HG03025 (cell line): ENCODE measurements around the gene UCKL1.
"Not testable (repeated sequence)": the region's sequence is repeated elsewhere in the genome, so short reads cannot be mapped to it uniquely, and the experiment has no call there.

Source experiments
- ATAC-seq: cut with Tn5 transposase; IDR thresholded peaks from one replicate; pipeline ENCODE4 v1.9.1; 2021; ENCODE audit warnings: mild to moderate bottlenecking, moderate library complexity; ENCODE audit not compliant: unreplicated experiment, low FRiP score

Gene UCKL1

GRCh38 chr20:63945031-63945658, 11.1 kb downstream of the UCKL1 start:
- ATAC-seq = no peak

GRCh38 chr20:63944078-63944941, 11.9 kb downstream of the UCKL1 start:
- ATAC-seq = no peak

GRCh38 chr20:63943808-63944077, 12.5 kb downstream of the UCKL1 start:
- ATAC-seq = no peak

GRCh38 chr20:63942969-63943807, 13.0 kb downstream of the UCKL1 start:
- ATAC-seq = no peak

DNA sequence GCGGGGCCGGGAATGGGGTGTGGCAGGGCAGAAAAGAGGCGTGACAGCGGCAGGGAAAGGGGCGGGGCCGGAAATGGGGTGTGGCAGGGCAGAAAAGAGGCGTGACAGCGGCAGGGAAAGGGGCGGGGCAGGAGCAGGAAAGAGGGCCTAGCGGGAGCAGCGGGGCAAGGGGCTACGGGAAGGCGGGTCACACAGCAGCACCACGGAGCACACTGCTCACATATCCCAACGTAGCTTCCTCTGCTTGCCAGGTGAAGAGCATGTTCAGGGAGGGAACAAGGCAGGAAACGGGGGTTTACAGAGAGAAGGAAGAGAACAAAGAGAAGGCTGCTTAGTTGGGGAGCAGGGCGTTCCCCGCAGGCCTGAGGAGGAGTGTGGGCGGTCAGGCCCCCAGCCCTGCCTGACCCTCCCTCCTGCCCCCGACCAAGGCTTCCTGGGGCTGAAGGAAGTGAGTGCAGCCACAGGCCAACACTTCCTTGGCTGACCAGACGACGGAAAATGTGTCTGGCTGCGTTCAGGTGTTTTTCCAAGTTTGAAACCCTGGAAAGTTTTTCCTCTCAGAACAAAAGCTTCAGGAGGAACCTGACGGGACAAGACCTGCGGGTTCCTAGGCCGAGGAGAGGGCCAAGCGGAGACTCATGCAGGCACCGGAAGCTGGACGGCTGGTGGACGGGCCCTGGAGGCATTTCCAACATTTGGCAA, 13.8 kb downstream of the UCKL1 start:
- no peak for ATAC-seq

DNA sequence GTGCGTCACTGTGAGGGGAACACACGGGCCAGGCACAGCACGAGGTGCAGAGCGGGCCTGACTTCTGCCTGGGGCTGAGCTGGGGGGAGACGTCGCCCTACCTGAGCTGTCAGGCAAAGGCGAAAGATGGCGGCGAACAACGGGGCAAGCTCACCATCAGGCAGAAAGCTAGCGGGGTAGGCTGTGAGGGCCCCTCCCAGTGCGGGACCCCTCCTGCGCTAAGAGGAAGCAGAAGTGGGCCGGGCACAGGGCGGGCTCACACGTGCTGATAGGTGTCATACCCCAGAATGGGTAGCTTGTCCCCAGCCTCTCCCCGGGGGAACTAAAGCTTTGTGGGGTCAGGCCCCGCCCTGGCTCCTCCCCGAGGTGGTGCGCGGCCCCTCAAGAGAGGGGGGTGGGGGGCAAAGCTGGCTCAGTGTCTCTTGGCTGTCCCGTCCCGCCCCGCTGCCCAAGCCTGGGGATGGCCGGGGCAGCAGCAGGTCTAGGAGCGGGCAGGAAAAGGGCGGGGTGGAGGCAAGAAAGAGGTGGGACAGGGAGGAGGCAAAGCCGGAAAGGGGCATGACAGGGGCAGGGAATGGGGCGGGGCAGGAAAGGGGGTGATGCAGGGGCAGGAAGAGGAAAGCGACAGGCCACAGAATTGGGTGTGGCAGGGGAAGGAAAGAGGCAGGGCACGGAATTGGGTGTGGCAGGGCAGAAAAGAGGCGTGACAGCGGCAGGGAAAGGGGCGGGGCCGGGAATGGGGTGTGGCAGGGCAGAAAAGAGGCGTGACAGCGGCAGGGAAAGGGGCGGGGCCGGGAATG, 14.7 kb downstream of the UCKL1 start:
- peak; percentile 32 for ATAC-seq

GRCh38 chr20:63940472-63941266, 15.5 kb downstream of the UCKL1 start:
- no peak for ATAC-seq

DNA sequence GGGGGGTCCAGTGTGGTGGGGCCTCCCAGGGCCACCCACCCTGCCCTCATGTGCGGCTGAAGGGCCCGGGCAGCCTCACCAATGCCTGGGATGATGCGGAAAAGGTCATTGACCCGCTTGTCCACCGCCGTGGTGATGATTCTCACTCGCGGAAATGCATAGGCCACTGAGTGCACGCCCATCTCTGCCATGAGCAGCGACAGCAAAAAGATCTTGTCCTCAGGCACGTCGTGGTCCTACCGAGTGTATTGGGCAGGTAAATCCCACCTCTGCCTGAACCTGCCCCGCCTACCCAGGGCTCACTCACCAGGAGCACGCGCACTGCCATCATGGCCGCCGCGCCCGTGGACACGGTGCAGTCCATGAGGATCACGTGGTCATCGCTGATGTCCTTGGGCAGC, 16.1 kb downstream of the UCKL1 start:
- no peak for ATAC-seq

GRCh38 chr20:63939061-63939935, 16.9 kb downstream of the UCKL1 start:
- no peak for ATAC-seq

- no peak for ATAC-seq
Observed at GRCh38 chr20:63937596-63937995, 18.6 kb downstream of the UCKL1 start.

DNA sequence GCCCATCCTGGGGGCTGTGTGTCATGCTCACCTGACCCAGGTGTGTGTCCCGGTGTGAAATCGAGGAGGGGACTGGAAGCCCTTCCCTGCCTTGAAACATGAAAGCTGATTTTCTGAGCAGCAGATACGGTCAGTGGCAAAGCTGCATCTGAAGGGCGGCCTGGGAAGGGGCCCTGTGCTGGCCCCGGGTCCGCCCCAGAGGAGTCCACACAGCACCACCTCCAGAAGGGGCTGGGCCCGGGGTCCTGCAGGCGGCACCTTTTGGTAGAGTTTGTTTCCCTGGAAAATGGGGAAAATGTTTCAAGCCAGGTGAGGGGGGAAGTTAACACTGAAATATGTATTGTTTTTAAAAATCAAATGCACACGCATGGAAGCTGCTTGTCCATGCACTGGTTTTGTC, 20.8 kb downstream of the UCKL1 start:
- no peak for ATAC-seq

DNA sequence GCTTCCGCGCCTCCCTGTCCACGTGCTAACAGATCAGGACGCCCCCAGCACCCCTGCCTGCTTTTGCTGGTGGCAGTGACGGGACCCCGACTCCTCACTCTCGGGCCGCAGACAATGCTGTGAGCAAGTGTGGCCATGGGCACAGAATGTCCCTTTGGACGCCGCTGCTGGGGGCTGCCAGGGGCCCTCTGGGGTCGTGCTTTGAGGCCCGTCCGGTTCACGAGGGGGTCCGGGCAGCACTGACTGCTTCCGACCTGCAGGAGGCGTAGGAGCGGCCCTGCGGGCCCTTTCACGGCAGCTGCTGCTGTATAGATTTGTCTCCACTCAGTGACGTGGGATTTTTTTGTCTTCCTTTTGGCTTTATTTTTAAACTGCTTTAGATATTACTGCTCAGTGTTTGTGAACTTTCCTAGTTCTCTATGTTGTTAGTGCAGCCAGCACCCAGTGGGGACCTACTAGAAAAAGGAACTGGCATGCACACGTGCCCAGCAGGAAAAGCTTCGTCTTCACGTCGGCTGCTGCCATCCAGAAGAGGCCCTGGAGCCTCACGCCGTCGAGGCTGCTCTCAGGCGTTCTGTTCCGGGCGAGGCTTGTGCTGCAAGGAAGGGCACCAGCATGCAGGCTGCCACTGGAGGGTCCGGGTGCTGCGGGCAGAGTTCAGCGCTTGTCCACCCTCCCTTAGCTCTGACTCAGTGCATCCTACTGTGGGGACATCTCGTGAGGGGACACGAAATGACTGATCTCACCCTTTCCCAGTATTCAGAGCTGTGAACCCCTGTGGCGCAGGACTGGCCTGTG, 21.7 kb downstream of the UCKL1 start:
- no peak for ATAC-seq

DNA sequence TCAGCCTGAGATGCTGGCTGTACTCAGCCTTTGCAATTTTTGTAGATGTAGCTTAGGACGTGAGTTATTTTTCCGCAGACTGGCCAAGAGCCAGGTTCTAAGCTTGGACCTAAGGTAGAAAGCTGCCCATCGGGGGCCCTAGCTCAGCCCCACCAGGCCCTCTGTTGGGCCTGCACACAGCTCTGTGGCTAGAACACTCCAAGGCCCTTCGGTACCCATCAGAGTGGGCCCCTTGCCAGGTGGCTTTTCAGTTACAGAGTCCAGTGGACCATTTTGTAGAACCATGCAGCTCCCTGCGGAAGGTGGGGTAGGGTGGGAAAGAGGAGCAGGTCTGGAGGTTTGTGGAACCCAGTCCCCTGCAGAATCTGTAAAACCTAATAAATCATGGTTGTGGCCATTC, 22.6 kb downstream of the UCKL1 start:
- ATAC-seq = no peak

GRCh38 chr20:63932606-63933160, 23.5 kb downstream of the UCKL1 start:
- ATAC-seq = no peak

- no peak for ATAC-seq
Observed at GRCh38 chr20:63931735-63932134, 24.5 kb downstream of the UCKL1 start.

DNA sequence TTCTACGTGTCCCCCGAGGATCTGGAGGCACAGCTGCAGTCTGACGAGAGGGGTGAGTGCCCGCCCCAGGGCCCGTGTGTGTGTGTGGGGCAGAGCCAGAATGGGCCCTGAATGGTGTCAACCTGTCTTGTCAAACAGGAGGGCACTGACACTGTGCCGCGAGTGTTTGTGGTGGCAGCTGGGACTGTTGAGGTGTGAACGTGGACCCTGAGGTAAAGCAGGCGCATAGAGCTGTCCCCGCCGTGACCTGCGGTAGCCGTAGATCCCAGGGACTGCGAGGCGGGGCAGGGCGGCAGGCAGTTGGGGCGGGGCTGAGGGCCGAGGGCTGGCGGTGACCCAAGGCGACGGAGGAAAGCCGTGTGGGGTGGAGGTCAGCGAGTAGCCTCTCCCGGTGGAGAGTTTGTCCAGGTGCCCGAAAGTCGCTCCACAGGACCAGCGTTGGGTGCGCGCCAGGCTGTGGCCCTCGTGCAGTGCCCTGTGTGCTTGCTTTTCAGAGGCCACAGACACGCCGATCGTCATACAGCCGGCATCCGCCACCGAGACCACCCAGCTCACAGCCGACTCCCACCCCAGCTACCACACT, 25.2 kb downstream of the UCKL1 start:
- ATAC-seq = no peak

GRCh38 chr20:63929473-63929883, 26.7 kb downstream of the UCKL1 start:
- not testable (repeated sequence) for ATAC-seq
